Stimulated activated CD8-positive, alpha-beta memory T cell treated with anti-CD3 and anti-CD28 coated beads, Interleukin-12 subunit alpha, Interleukin-12 subunit beta, amount 100 ng/mL, for 24 hours (primary cell): ENCODE measurements around the gene SALL2.
A peak's percentile ranks its signal among the peaks of the same experiment; 100 is the strongest.

ENCODE experiments used
- DNase-seq: peaks from one replicate; pipeline ENCODE4 v3.0.0-alpha.2; 2020; ENCODE audit errors: extremely low read depth

SALL2 gene

GRCh38 chr14:21494902-21495762 lies 31.0 kb downstream of the SALL2 start:
- DNase-seq, result no peak

GRCh38 chr14:21486640-21487087 lies 39.5 kb downstream of the SALL2 start:
- DNase-seq, result no peak

GRCh38 chr14:21476925-21477681 lies 49.0 kb downstream of the SALL2 start, which contains the start of the genes RAB2B and TOX4:
RAB2B (minus strand) TSS chr14:21476959; CDS start chr14:21476872, 87 bp downstream.
TOX4 (plus strand) TSS chr14:21477195; CDS start chr14:21477279, 84 bp downstream.
- peak; percentile 86 for DNase-seq

- peak; percentile 66 for DNase-seq
These were observed 49.6 kb downstream of the SALL2 start for GRCh38 chr14:21476523-21476924.

GRCh38 chr14:21475767-21476522 lies 50.2 kb downstream of the SALL2 start:
- no peak for DNase-seq
